ENCODE measurements around the gene PCSK1.
A peak's percentile ranks its signal among the peaks of the same experiment; 100 is the strongest.

PCSK1 gene

DNA sequence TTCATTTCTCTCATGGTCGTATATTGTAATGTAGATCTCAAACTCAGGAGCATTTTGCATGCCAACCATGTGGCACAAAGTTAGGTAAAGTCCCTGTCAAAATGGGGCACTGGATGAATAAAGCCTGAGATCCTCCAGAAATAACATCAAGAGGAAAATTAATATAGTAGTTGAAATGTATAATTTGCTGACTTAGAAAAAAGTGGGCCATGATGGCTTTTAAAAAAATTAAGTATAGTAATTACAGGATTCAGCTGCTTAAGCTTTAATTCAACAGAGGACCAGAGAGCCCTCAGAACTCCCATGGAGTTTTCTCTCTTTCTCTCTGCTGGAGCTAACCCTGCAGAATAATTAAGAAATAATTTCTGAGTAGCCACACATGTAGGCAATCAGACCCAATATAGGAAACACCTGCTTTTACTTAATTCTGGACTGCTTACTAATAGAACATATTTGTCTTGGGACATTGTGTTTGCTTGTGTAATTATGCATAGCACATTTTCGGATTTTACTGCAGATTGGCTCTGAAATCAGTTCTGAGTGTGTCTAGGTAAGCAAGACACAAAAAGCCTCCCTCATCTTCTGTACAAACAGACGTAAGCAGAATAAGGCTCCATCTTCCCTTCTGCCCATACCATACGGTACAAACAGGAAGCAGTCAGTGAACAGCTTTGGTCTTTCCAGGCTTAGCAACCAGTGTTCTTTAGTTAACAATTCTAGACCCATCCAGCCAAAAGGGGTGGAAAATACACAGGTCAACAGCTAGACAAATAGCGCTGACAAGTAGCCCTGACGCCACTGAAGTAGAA is 26.5 kb upstream of the PCSK1 start:
- Histone ChIP-seq H3K9me3 (ENCODE audit: control insufficient read depth, low read length) (no peaks in the 10 kb centered on the region), H3K4me3 (ENCODE audit: extremely low read depth, insufficient read depth, low read length, poor library complexity, severe bottlenecking) (no peak overlapping the region), H3K4me1 (ENCODE audit: control insufficient read depth, insufficient read depth, low read length, poor library complexity, severe bottlenecking) (no peaks in the 10 kb centered on the region), H3K27ac (ENCODE audit: low read depth, low read length, severe bottlenecking) (no peak overlapping the region), H3K36me3 (ENCODE audit: control insufficient read depth, insufficient read depth, low read length) (no peaks in the 10 kb centered on the region)
- 93 to 94% methylated on average over 4 of the region's 6 CpGs for WGBS, 2 experiments (ENCODE audit: insufficient coverage in 2 of 2)

DNA sequence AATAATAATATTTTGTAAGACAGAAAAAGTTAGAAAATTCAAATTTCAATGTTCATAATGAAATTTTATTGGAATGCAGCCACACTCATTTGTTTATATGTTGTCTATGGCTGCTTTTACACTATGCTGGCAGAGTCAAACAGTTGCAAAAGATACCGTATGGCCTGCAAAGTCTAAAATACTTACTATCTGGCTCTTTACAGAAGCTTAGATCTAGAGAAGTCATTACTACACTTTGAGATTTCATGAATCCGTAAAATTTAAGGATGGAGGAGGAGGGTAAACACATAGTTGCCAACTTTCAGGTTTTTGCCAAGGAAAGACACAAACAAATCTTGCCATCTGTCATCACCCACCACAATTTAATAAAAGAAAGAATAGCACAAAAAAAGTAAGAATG is 25.1 kb upstream of the PCSK1 start:
- 100% methylated on average over 1 of the region's 2 CpGs; no CpG with 5 or more reads in 1 of the 2 experiments for WGBS, 2 experiments (ENCODE audit: insufficient coverage in 2 of 2)
- H3K27ac ChIP-seq (ENCODE audit: low read depth, low read length, severe bottlenecking) = no peak overlapping the region
- no peaks in the 10 kb centered on the region for H3K36me3 ChIP-seq (ENCODE audit: control insufficient read depth, insufficient read depth, low read length)
- H3K4me1 ChIP-seq (ENCODE audit: control insufficient read depth, insufficient read depth, low read length, poor library complexity, severe bottlenecking) = no peaks in the 10 kb centered on the region
- no peak overlapping the region for H3K4me3 ChIP-seq (ENCODE audit: extremely low read depth, insufficient read depth, low read length, poor library complexity, severe bottlenecking)
- H3K9me3 ChIP-seq (ENCODE audit: control insufficient read depth, low read length) = no peaks in the 10 kb centered on the region

DNA sequence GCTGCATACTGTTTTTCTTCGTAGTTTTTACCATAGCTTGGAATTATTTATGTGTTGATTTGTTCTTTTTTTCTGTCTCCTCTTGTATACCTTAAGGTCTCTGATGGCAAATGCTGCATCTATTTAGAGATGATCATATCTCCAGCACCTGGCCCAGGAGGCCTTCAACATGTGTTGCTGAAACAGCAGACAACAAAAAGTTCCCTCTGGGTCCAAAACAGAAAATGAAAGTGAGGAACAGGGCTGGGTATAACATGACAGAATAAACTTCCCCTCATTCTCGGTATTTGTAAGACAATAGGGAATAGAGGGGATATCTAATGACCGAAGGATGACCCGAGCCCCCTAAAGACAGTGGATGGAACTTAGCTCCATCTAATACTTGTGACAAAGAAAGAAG is 22.7 kb upstream of the PCSK1 start:
- Histone ChIP-seq H3K27ac (ENCODE audit: low read depth, low read length, severe bottlenecking) (no peak overlapping the region), H3K36me3 (ENCODE audit: control insufficient read depth, insufficient read depth, low read length) (no peaks in the 10 kb centered on the region), H3K4me1 (ENCODE audit: control insufficient read depth, insufficient read depth, low read length, poor library complexity, severe bottlenecking) (no peaks in the 10 kb centered on the region), H3K4me3 (ENCODE audit: extremely low read depth, insufficient read depth, low read length, poor library complexity, severe bottlenecking) (no peak overlapping the region), H3K9me3 (ENCODE audit: control insufficient read depth, low read length) (no peaks in the 10 kb centered on the region)
- 80 to 100% methylated on average over 1 to 2 of the region's 4 CpGs for WGBS, 2 experiments (ENCODE audit: insufficient coverage in 2 of 2)

DNA sequence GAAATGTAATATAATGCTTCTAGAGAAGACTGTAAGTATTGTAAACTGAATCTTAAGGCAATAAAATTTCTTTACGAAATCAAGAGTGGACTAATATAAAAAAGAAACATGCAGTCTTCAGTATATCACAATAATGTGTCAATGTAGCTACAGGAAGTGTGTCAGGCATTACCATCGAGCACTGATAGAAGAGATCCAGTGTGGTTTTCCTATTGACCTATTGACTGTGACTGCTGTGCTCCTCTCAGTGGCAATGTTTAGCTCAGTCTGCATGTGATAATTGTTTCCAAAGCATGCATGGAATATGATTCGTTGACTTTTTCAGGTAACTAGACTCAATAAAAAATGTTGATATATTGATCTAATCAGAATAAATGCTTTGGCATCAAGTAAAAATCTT is 20.3 kb upstream of the PCSK1 start:
- 86 to 100% methylated on average over 1 of the region's 3 CpGs for WGBS, 2 experiments (ENCODE audit: insufficient coverage in 2 of 2)
- Histone ChIP-seq H3K36me3 (ENCODE audit: control insufficient read depth, insufficient read depth, low read length) (no peaks in the 10 kb centered on the region), H3K4me1 (ENCODE audit: control insufficient read depth, insufficient read depth, low read length, poor library complexity, severe bottlenecking) (no peaks in the 10 kb centered on the region), H3K27ac (ENCODE audit: low read depth, low read length, severe bottlenecking) (no peak overlapping the region), H3K4me3 (ENCODE audit: extremely low read depth, insufficient read depth, low read length, poor library complexity, severe bottlenecking) (no peak overlapping the region), H3K9me3 (ENCODE audit: control insufficient read depth, low read length) (no peaks in the 10 kb centered on the region)

DNA sequence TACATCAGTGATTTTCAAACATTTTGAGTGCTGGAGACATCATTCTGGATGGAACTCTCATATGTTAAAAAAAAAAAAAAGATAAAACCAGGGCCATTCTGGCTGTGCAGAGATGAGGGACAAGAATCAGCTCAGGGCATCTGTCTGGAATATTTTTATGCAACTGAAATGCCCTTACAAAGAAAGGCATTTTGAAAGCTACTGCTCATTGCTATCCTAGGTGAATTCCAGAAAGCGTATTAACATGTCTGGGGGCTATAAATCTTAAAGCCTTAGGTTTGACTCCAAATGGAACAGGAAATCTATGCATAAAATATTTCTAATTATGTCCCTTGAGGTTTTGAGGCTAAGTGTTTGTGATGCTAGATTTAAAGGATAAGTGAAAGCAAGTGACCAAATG is 14.9 kb upstream of the PCSK1 start:
- Histone ChIP-seq H3K4me1 (ENCODE audit: control insufficient read depth, insufficient read depth, low read length, poor library complexity, severe bottlenecking) (no peaks in the 10 kb centered on the region), H3K36me3 (ENCODE audit: control insufficient read depth, insufficient read depth, low read length) (no peaks in the 10 kb centered on the region), H3K27ac (ENCODE audit: low read depth, low read length, severe bottlenecking) (no peak overlapping the region), H3K4me3 (ENCODE audit: extremely low read depth, insufficient read depth, low read length, poor library complexity, severe bottlenecking) (no peak overlapping the region), H3K9me3 (ENCODE audit: control insufficient read depth, low read length) (no peaks in the 10 kb centered on the region)
- no CpG with 5 or more reads among the region's 1 CpG for WGBS, 2 experiments (ENCODE audit: insufficient coverage in 2 of 2)

DNA sequence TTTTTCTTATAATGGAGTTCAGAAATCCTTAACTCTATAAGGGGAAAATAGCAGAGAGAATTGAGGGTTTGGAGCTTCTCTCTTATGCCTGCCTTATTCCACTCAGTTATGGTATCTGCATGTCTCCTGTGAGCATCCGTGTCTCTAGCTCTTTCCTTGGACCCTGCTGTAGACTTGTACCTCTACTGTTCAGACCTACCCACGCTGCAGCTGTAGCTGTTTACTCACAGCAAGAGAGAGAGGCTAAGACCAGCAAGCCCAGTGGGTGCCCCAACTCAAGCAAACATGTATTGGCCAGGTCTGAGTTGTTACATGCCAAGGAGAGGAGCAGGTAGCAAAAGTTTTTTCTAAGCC is 7.1 kb upstream of the PCSK1 start:
- Histone ChIP-seq H3K4me1 (ENCODE audit: control insufficient read depth, insufficient read depth, low read length, poor library complexity, severe bottlenecking) (no peaks in the 10 kb centered on the region), H3K36me3 (ENCODE audit: control insufficient read depth, insufficient read depth, low read length) (no peaks in the 10 kb centered on the region), H3K27ac (ENCODE audit: low read depth, low read length, severe bottlenecking) (no peak overlapping the region), H3K9me3 (ENCODE audit: control insufficient read depth, low read length) (no peaks in the 10 kb centered on the region), H3K4me3 (ENCODE audit: extremely low read depth, insufficient read depth, low read length, poor library complexity, severe bottlenecking) (no peak overlapping the region)
- WGBS, 2 experiments (ENCODE audit: insufficient coverage in 2 of 2) = 75 to 78% methylated on average over 2 of the region's 2 CpGs

DNA sequence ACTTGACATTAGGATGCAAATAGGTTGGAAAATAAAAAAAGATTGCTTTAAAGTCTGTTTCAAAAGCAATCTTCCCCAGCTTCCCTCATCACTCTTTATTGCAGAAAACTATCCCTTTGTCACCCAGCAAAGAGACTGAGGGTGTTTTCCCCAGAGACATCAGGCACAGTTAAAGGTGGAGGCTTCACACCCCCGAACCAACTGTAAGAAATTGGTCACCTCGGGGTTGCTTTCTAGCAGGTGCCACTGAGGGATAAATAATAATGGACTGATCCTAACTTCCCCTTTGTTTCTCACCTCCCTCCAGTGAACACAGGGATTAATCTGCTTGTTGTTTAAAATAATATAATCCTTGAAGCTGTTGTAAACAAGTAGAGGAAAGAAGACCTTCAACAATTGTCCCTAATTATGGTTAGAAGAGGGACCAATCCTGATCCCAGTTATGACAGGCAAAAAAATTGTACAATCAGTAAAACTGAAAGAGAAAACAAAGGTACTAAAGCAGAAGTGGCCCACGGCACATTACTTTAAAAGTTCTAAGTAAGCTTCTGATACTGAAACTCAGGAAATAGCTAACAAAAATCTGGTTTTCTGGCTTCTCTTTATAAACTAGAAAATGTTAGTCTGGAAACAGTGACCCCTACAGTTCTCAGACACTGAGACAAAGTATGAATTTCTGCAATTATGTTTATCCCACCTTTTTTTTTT is 6.6 kb upstream of the PCSK1 start:
- Histone ChIP-seq H3K4me1 (ENCODE audit: control insufficient read depth, insufficient read depth, low read length, poor library complexity, severe bottlenecking) (no peaks in the 10 kb centered on the region), H3K36me3 (ENCODE audit: control insufficient read depth, insufficient read depth, low read length) (no peaks in the 10 kb centered on the region), H3K9me3 (ENCODE audit: control insufficient read depth, low read length) (no peaks in the 10 kb centered on the region), H3K4me3 (ENCODE audit: extremely low read depth, insufficient read depth, low read length, poor library complexity, severe bottlenecking) (no peak overlapping the region), H3K27ac (ENCODE audit: low read depth, low read length, severe bottlenecking) (no peak overlapping the region)
- WGBS, 2 experiments (ENCODE audit: insufficient coverage in 2 of 2) = 78% methylated on average over 1 of the region's 3 CpGs; no CpG with 5 or more reads in 1 of the 2 experiments

DNA sequence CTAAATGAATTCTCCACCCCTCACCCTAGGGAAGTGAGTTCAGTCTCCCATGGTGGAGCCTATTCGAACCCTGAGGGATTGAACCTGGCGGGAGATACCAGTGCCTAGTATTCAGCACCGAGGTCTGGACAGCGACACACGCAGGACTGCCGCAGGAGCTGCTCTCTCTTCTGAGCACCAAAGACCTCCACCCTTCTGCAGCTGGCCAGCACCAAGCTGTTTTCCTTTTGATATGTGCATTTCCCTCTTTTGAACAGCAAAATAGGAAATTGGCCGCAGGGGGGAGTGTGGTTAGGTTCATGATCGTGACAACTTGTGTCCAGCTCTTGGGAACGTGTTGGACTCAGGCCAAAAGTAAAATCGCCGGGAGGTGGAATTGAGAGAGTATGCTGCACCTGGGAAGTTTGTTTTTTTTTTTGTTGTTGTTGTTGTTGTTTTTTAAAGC is 1.2 kb upstream of the PCSK1 start:
- H3K4me3 ChIP-seq (ENCODE audit: extremely low read depth, insufficient read depth, low read length, poor library complexity, severe bottlenecking) = no peak overlapping the region
- no peak overlapping the region for H3K27ac ChIP-seq (ENCODE audit: low read depth, low read length, severe bottlenecking)
- 0 to 3% methylated on average over 4 to 10 of the region's 11 CpGs for WGBS, 2 experiments (ENCODE audit: insufficient coverage in 2 of 2)

DNA sequence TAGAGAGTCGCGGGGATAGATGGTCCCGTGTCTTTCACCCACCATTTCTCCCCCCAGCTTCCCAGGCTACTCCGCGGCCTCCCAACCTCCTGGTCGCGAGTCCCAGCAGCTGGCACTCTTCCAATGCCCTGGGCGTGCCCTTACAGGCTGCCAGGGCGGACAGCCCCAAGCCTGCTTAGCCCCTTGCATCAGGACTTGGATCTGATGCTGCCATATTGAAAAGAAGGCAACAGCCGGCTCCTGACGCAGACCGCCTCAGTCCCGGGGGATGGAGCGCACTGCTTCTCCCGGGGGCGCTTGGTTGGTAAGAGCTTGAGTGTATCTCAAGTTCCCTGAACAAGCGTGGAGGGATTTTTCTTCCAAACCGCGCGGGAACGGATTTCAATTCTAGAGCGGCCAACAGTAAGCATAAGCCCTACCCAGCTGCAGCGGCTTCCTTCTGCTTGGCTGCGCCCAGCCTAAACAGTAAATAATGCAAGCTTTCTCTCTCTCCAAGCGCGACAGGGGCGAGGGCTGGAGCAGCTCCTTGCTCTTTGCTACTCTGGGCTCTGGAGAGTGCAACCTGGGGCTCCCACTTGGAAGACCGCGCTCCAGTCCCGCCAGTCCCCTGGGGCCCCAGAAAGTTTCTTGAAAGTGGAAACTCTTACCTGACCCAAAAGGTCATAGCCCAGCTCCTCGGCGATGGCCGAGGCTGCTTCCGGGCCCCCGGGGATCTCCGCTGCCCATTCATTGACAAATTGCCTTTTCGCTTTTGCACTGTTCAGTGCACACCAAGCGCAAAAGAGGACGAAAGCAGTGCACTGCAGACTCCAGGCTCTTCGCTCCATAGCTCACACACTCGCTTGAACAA is 607 bp downstream of the PCSK1 start:
- H3K36me3 ChIP-seq (ENCODE audit: control insufficient read depth, insufficient read depth, low read length) = no peaks in the 10 kb centered on the region
- H3K27ac ChIP-seq (ENCODE audit: low read depth, low read length, severe bottlenecking) = no peak overlapping the region
- peak overlapping the region; percentile 12 for H3K4me3 ChIP-seq (ENCODE audit: extremely low read depth, insufficient read depth, low read length, poor library complexity, severe bottlenecking)
- no peaks in the 10 kb centered on the region for H3K9me3 ChIP-seq (ENCODE audit: control insufficient read depth, low read length)
- H3K4me1 ChIP-seq (ENCODE audit: control insufficient read depth, insufficient read depth, low read length, poor library complexity, severe bottlenecking) = peaks cover 16% of the 10 kb centered on the region
- 0 to 1% methylated on average over 37 of the region's 41 CpGs for WGBS, 2 experiments (ENCODE audit: insufficient coverage in 2 of 2)

More for the DNA sequence above, 1.2 kb upstream of the PCSK1 start:
- no peaks in the 10 kb centered on the region for H3K36me3 ChIP-seq (ENCODE audit: control insufficient read depth, insufficient read depth, low read length)
- H3K9me3 ChIP-seq (ENCODE audit: control insufficient read depth, low read length) = no peaks in the 10 kb centered on the region
- H3K4me1 ChIP-seq (ENCODE audit: control insufficient read depth, insufficient read depth, low read length, poor library complexity, severe bottlenecking) = peaks cover 16% of the 10 kb centered on the region

DNA sequence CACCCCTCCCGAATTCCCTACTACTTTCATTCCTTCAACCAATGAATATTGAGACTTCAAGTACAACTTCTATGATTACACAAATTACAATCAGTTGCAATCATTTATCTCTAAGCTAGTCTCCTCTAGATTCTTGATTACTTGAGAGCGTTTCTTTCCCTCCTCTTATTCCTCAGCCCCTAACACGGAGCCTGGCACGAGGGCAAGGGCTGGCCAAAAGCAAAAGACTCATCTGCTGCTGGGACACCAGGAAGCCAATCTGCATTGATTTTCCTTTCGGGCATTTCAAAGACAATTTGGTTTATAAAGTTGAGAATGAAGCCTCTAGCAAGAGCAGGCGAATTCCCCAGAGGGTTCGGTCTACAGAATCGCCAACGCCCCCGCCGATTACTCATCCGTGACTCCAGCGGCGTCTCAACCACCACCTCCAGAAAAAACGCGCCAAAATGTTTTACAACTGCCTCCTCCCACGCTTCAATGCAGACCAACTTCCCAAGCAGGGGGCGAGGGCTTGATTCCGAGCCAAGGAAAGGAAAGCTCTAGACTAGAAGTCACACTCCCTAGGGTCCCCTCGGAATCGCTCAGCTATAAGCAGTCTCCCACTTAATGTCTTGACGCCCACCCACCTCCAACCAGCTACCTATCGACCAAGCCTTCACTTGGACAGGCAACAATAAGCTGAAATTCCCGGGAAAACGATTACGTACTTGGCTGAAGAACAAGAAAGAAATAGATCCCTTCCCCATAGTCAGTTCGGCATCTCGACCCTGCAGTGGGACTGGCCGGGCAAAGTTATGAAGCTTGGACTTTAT is 1.5 kb downstream of the PCSK1 start:
- H3K27ac ChIP-seq (ENCODE audit: low read depth, low read length, severe bottlenecking) = no peak overlapping the region
- H3K36me3 ChIP-seq (ENCODE audit: control insufficient read depth, insufficient read depth, low read length) = no peaks in the 10 kb centered on the region
- H3K4me3 ChIP-seq (ENCODE audit: extremely low read depth, insufficient read depth, low read length, poor library complexity, severe bottlenecking) = peak overlapping the region; percentile 12
- peaks cover 16% of the 10 kb centered on the region for H3K4me1 ChIP-seq (ENCODE audit: control insufficient read depth, insufficient read depth, low read length, poor library complexity, severe bottlenecking)
- no peaks in the 10 kb centered on the region for H3K9me3 ChIP-seq (ENCODE audit: control insufficient read depth, low read length)
- WGBS, 2 experiments (ENCODE audit: insufficient coverage in 2 of 2) = 3% methylated on average over 21 to 24 of the region's 29 CpGs
